Lung (tissue), 12 donors: Measurements from ENCODE around the gene LTBP1. TPM values are rescaled to one million over a fixed set of nuclear protein-coding genes. Genes with fewer than 3 reads are reported as not detected.

ENCODE experiments used
- ATAC-seq: fragments of 200-7000 bp; cut with Tn5 transposase; one replicate; pipeline ENCODE4 v1.9.1; 2020; ENCODE audit warnings: moderate number of reproducible peaks; ENCODE audit not compliant: insufficient read depth, low FRiP score
- DNase-seq, 3 donors: peaks; one replicate each; pipeline ENCODE4 v3.0.0-alpha.2; 2013 to 2017
- H3K27ac ChIP-seq, 2 donors: one replicate each; pipeline ENCODE4 v1.5.1; 2013; ENCODE audit warnings: mild to moderate bottlenecking in 2 of 2, moderate library complexity in 2 of 2, control low read depth in 1 of 2, inconsistent platforms in 1 of 2, low read depth in 1 of 2, low read length in 1 of 2
- H3K27me3 ChIP-seq, 3 donors: one replicate each; pipeline ENCODE4 v1.5.1; 2013; ENCODE audit warnings: low read length in 2 of 3; ENCODE audit not compliant: control insufficient read depth in 3 of 3, insufficient read depth in 3 of 3
- H3K36me3 ChIP-seq, 4 donors: one replicate each; pipeline ENCODE4 v1.5.1; 2013; ENCODE audit warnings: low read length in 4 of 4, mild to moderate bottlenecking in 1 of 4, moderate library complexity in 1 of 4; ENCODE audit not compliant: control insufficient read depth in 4 of 4, insufficient read depth in 4 of 4
- H3K4me1 ChIP-seq, 5 donors: one replicate each; pipeline ENCODE4 v1.5.1; 2013; ENCODE audit warnings: low read length in 5 of 5, mild to moderate bottlenecking in 2 of 5, moderate library complexity in 1 of 5; ENCODE audit not compliant: control insufficient read depth in 5 of 5, insufficient read depth in 5 of 5
- H3K4me3 ChIP-seq: one replicate; pipeline ENCODE4 v1.5.1; 2013; ENCODE audit warnings: mild to moderate bottlenecking, control low read depth, moderate library complexity
- H3K9ac ChIP-seq, 2 donors: one replicate each; pipeline ENCODE4 v1.5.1; 2013; ENCODE audit warnings: low read length in 2 of 2, control low read depth in 1 of 2; ENCODE audit not compliant: insufficient read depth in 1 of 2
- H3K9me3 ChIP-seq, 4 donors: one replicate each; pipeline ENCODE4 v1.5.1; 2013; ENCODE audit warnings: low read length in 3 of 4, mild to moderate bottlenecking in 1 of 4, moderate library complexity in 1 of 4; ENCODE audit not compliant: control insufficient read depth in 4 of 4, insufficient read depth in 3 of 4
- WGBS, 2 donors: extraction: QIAGEN DNeasy Blood & Tissue Kit; methylation state at CpG; one replicate each; pipeline ENCODE4 v1.1.7; 2013; 5-methylcytosine and 5-hydroxymethylcytosine counted together
- polyA plus RNA-seq, 2 donors: library from polyadenylated mRNA; stranded (reverse); fragments of 200-250 nt; gene quantifications; one replicate each; pipeline ENCODE4 v1.2.1, GENCODE V29; 2013
- total RNA-seq, 2 donors: library from RNA; depleted of rRNA in 1 of 2; stranded (reverse); fragments of >200 nt in 1 of 2; gene quantifications; one replicate each; pipeline ENCODE4 v1.2.1, GENCODE V29; 2014 to 2021
- TF ChIP-seq, protein P1 (sequence below): IDR thresholded peaks from 2 replicates; pipeline ENCODE4 v1.5.1; 2012; ENCODE audit warnings: mild to moderate bottlenecking; ENCODE audit errors: control extremely low read depth, extremely low read depth
- donor health status: control.
- donor health status: control.
- donor health status: Bipolar disorder and iron deficiency.
- donor health status: healthy.
- donor health status: DM: yes; HTN: yes; CAD: no.

The LTBP1 gene
- total and polyA plus RNA-seq, 4 donors = 8.8 to 57.4 (median 28.6) TPM

DNA sequence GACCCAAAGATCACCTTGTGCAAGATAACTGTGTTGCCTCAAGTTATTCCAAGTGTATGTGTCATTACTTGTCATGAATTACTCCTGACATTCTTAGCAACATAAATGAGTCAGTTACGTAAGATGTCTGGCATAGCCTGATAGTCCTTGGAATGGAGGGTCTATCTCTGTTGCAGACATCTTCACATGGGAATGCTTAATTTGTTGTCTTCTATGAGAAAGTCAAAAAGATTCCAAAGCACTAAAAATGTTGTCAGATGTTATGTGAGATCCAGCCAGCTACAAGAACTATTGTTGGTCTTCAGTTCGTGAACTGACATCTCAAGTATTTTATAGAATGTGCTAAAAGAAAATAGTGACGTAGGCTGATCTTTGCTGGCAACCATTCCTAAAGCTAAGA is 351.5 kb downstream of the LTBP1 start:
- no peak overlapping the region for H3K4me3 ChIP-seq
- TF ChIP-seq, protein P1, sequence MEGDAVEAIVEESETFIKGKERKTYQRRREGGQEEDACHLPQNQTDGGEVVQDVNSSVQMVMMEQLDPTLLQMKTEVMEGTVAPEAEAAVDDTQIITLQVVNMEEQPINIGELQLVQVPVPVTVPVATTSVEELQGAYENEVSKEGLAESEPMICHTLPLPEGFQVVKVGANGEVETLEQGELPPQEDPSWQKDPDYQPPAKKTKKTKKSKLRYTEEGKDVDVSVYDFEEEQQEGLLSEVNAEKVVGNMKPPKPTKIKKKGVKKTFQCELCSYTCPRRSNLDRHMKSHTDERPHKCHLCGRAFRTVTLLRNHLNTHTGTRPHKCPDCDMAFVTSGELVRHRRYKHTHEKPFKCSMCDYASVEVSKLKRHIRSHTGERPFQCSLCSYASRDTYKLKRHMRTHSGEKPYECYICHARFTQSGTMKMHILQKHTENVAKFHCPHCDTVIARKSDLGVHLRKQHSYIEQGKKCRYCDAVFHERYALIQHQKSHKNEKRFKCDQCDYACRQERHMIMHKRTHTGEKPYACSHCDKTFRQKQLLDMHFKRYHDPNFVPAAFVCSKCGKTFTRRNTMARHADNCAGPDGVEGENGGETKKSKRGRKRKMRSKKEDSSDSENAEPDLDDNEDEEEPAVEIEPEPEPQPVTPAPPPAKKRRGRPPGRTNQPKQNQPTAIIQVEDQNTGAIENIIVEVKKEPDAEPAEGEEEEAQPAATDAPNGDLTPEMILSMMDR = no peak
- 75 to 85% methylated on average over 3 of the region's 3 CpGs for WGBS, 2 donors
- DNase-seq (no peak), ATAC-seq (no peak)
- peak overlapping the region in 1 of 2 donors; percentile 62 for H3K27ac ChIP-seq
- H3K9me3 ChIP-seq = no peaks in the 10 kb centered on the region
- peaks cover 0 to 15% (median 0%) of the 10 kb centered on the region in 5 donors for H3K4me1 ChIP-seq
- peaks cover 0 to 14% (median 2%) of the 10 kb centered on the region in 4 donors for H3K36me3 ChIP-seq
- H3K9ac ChIP-seq = no peak overlapping the region
- no peaks in the 10 kb centered on the region for H3K27me3 ChIP-seq

DNA sequence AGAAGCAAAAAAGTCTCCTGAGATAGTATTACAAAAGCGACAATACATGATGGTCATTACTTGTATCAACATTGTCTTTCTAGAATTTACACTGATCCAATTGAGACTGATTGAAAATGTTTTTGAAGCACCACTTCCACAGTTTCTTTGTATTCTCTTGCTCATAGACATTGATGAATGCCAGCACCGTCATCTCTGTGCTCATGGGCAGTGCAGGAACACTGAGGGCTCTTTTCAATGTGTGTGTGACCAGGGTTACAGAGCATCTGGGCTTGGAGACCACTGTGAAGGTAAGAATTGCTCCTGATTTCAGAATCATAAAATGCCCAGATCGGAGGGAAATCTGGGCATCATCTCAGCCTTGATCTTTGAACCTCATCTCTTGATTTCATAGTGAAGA is 354.6 kb downstream of the LTBP1 start:
- WGBS, 2 donors = 95 to 99% methylated on average over 3 of the region's 3 CpGs

DNA sequence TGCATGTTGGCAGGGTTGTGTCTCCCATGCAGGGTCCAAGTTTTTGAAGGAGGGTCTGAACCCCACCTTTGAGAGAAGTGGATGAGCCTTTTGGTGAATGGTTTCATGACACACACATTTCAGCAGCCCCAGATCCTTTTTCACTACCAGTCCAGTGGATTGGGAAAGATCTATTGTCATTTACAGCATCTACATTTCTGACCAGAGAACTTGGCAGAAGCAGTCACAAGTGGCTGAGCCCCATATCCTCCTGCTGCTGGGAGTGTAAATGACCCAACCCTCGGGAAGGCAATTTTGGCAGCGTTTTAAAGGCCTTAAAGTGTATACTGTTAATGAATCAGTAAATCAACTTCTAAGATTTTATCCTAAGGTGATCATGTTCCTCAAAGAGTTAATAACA is 355.6 kb downstream of the LTBP1 start:
- DNase-seq = no peak
- no peak overlapping the region for H3K9ac ChIP-seq
- ATAC-seq = no peak
- H3K9me3 ChIP-seq = no peaks in the 10 kb centered on the region
- 87% methylated on average over 2 of the region's 2 CpGs for WGBS, 2 donors
- no peak overlapping the region for H3K27ac ChIP-seq
- H3K4me3 ChIP-seq = no peak overlapping the region
- no peaks in the 10 kb centered on the region for H3K27me3 ChIP-seq
- H3K36me3 ChIP-seq = peaks cover 0 to 8% (median 2%) of the 10 kb centered on the region in 4 donors
- peaks cover 0 to 9% (median 0%) of the 10 kb centered on the region in 5 donors for H3K4me1 ChIP-seq
- TF ChIP-seq, protein P1 = no peak

More for the DNA sequence above, 354.6 kb downstream of the LTBP1 start:
- H3K4me3 ChIP-seq = no peak overlapping the region
- no peak overlapping the region for H3K9ac ChIP-seq
- H3K36me3 ChIP-seq = peaks cover 0 to 8% (median 2%) of the 10 kb centered on the region in 4 donors
- TF ChIP-seq, protein P1 = no peak
- ATAC-seq = no peak
- H3K4me1 ChIP-seq = peaks cover 0 to 14% (median 0%) of the 10 kb centered on the region in 5 donors
- no peaks in the 10 kb centered on the region for H3K9me3 ChIP-seq
- no peak for DNase-seq
- no peaks in the 10 kb centered on the region for H3K27me3 ChIP-seq
- no peak overlapping the region for H3K27ac ChIP-seq
